ENCODE results near the gene SSC4D. TPM values are rescaled to one million over a fixed set of nuclear protein-coding genes. Genes with fewer than 3 reads are reported as not detected.

The SSC4D gene
- total and polyA plus RNA-seq, 9 of the 15 experiments (the other 6 are each of a cell fraction or from before 2014, with no cell fraction given) = 0.06 to 1.1 (median 0.85) TPM; not detected in 1

- TF ChIP-seq POLR2AphosphoS5 (IDR thresholded peaks at IDR 0.05; ENCODE audit: control insufficient read depth, insufficient read depth, low read depth, low read length) (no peak), ARHGAP35 (IDR thresholded peaks at IDR 0.05; ENCODE audit: partially characterized antibody) (no peak), KLF13 (tag; IDR thresholded peaks at IDR 0.05; ENCODE audit: borderline replicate concordance, low read depth) (no peak), PHTF2 (CRISPR knock-in tag; IDR thresholded peaks at IDR 0.05) (no peak), DMBX1 (CRISPR knock-in tag; IDR thresholded peaks at IDR 0.05; ENCODE audit: borderline replicate concordance) (no peak), ZSCAN29 (IDR thresholded peaks at IDR 0.05) (no peak), MEIS2 (IDR thresholded peaks at IDR 0.05; ENCODE audit: partially characterized antibody) (peak; percentile 15), PTBP1 (IDR thresholded peaks at IDR 0.05; ENCODE audit: low read depth, low read length) (no peak), HNRNPH1 (optimal IDR thresholded peaks at IDR 0.05; ENCODE audit: low read depth, low read length) (no peak), HSF4 (CRISPR knock-in tag; IDR thresholded peaks at IDR 0.05; ENCODE audit: borderline replicate concordance) (no peak), HMG20B (CRISPR knock-in tag; IDR thresholded peaks at IDR 0.05) (no peak)
- TF ChIP-seq, protein P1, sequence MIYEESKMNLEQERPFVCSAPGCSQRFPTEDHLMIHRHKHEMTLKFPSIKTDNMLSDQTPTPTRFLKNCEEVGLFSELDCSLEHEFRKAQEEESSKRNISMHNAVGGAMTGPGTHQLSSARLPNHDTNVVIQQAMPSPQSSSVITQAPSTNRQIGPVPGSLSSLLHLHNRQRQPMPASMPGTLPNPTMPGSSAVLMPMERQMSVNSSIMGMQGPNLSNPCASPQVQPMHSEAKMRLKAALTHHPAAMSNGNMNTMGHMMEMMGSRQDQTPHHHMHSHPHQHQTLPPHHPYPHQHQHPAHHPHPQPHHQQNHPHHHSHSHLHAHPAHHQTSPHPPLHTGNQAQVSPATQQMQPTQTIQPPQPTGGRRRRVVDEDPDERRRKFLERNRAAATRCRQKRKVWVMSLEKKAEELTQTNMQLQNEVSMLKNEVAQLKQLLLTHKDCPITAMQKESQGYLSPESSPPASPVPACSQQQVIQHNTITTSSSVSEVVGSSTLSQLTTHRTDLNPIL (CRISPR knock-in tag; IDR thresholded peaks at IDR 0.05) = no peak
- TF ChIP-seq, protein P2, sequence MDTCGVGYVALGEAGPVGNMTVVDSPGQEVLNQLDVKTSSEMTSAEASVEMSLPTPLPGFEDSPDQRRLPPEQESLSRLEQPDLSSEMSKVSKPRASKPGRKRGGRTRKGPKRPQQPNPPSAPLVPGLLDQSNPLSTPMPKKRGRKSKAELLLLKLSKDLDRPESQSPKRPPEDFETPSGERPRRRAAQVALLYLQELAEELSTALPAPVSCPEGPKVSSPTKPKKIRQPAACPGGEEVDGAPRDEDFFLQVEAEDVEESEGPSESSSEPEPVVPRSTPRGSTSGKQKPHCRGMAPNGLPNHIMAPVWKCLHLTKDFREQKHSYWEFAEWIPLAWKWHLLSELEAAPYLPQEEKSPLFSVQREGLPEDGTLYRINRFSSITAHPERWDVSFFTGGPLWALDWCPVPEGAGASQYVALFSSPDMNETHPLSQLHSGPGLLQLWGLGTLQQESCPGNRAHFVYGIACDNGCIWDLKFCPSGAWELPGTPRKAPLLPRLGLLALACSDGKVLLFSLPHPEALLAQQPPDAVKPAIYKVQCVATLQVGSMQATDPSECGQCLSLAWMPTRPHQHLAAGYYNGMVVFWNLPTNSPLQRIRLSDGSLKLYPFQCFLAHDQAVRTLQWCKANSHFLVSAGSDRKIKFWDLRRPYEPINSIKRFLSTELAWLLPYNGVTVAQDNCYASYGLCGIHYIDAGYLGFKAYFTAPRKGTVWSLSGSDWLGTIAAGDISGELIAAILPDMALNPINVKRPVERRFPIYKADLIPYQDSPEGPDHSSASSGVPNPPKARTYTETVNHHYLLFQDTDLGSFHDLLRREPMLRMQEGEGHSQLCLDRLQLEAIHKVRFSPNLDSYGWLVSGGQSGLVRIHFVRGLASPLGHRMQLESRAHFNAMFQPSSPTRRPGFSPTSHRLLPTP (IDR thresholded peaks at IDR 0.05; ENCODE audit: borderline replicate concordance, extremely low read depth, insufficient read length) = no peak
- TF ChIP-seq, protein P3, sequence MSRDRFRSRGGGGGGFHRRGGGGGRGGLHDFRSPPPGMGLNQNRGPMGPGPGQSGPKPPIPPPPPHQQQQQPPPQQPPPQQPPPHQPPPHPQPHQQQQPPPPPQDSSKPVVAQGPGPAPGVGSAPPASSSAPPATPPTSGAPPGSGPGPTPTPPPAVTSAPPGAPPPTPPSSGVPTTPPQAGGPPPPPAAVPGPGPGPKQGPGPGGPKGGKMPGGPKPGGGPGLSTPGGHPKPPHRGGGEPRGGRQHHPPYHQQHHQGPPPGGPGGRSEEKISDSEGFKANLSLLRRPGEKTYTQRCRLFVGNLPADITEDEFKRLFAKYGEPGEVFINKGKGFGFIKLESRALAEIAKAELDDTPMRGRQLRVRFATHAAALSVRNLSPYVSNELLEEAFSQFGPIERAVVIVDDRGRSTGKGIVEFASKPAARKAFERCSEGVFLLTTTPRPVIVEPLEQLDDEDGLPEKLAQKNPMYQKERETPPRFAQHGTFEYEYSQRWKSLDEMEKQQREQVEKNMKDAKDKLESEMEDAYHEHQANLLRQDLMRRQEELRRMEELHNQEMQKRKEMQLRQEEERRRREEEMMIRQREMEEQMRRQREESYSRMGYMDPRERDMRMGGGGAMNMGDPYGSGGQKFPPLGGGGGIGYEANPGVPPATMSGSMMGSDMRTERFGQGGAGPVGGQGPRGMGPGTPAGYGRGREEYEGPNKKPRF (IDR thresholded peaks at IDR 0.05; ENCODE audit: low read depth, low read length) = no peak
- TF ChIP-seq, protein P4, sequence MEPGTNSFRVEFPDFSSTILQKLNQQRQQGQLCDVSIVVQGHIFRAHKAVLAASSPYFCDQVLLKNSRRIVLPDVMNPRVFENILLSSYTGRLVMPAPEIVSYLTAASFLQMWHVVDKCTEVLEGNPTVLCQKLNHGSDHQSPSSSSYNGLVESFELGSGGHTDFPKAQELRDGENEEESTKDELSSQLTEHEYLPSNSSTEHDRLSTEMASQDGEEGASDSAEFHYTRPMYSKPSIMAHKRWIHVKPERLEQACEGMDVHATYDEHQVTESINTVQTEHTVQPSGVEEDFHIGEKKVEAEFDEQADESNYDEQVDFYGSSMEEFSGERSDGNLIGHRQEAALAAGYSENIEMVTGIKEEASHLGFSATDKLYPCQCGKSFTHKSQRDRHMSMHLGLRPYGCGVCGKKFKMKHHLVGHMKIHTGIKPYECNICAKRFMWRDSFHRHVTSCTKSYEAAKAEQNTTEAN (CRISPR knock-in tag; IDR thresholded peaks at IDR 0.05) = no peak
Observed at GRCh38 chr7:76383089-76383944, 26.2 kb downstream of the SSC4D start (continued).

Data from K562 (cell line).